ENCODE data around the gene RSPO1.

RSPO1 gene

DNA sequence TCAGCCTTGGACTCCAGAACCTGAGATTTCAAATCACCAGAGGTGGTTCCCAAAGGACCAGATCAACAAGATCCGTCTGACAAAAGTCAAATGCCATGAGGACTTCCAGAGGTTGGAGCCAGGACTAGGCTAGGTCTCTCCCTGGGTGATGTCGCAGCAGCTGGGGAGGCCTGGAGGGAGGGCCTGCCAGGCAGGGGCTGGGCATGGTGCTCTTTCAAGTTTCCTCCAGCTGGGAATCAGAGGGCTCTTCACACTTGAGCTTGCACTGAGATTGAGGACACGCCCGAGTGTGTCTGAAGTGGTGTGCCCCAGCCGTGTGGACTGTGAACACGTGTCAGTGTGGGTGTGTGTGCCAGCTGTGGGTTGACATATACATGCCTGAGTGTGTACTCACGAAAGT lies 21.3 kb upstream of the RSPO1 start:
- no peak for DNase-seq (ENCODE audit: low spot score)

DNA sequence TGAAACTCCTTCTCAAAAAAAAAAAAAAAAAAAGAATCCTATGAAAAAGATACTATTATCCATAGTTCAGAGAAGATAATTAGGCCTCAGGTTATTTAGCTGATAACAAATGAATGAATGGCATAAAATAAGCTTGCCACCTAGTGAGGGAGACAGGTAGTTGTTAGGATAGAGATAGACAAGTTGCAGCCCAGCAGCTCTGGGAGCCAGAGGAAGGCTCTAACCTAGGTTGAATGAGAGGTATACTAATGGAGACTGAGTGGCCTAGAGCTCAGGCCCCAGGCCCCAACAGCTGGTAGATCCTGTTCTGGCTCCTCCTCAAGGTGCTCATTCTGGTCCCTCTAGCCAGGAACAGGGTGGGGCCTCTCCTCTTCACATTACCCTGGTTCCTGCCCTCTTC lies 20.6 kb upstream of the RSPO1 start:
- no peak for DNase-seq (ENCODE audit: low spot score)

DNA sequence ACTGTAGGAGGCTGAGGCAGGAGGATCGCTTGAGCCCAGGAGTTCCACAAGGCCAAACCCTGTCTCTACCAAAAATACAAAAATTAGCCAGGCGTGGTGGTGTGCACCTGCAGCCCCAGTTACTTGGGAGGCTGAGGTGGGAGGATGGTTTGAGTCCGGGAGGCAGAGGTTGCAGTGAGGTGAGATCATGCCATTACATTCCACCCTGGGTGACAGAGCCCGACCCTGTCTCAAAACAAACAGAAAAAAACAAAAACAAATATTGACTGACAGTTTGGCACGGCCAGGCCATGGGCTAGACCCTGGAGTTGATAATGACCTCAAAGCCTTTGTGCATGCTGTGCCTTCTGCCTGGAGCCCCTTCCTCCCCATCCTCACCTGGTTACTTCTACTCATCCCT lies 19.2 kb upstream of the RSPO1 start:
- DNase-seq (ENCODE audit: low spot score): no peak

DNA sequence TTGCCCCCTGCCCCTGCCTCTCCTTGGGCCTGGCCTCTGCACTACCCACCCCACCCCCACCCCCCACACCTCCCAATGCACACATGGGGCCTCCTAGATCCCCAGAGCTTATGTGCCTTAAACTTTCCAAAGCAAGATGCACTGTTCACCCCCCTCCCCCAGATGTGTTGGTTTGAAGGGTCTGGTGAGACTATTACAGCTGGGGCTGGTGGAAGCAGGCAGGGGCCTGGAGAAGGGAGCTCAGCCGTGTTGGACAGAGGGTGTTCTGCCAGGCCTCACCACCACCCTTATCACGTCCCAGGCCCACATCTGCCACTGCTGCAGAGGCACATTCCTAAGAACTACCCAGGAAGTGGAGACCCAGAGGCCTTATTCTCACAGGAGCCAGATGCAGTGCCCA lies 18.3 kb upstream of the RSPO1 start:
- DNase-seq (ENCODE audit: low spot score): no peak

DNA sequence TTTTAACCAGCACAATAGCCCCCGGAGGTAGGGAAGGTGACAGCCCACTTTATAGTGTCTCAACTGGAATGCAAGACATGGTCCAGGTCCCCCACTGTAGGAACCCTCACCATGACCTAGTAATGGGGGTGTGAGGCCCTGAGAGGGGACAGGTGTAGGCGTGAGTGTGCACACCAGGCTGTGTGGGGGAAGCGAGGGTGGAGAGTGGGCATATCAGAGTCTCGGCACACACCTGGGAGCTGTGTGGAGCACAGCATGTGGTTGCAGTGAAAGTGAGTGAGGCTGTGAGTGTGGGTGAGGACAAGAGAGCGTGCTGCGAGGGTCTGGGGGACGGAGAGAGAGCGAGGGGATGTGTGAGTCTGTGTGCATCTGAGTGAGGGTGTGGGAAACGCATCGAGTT lies 17.1 kb upstream of the RSPO1 start:
- DNase-seq (ENCODE audit: low spot score): no peak

DNA sequence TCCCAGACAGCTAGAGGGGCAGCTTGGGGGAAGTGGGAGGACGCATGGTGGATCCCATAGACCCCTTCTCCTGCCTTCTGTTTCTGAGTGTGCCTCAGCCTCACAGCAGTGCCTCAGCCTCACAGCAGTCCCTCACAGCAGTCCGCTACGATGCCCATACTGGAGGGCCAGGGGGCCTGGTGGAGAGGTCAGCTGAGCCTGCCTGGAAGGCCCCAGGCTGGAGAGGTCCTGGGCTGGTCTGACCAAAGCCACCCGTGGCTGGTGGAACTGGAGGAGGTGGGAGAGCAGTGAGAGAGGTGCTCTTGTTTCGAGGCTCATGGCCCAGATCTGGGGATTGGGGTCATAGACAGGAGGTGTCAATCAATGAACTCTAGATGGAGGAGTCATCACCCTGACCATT lies 16.0 kb upstream of the RSPO1 start:
- DNase-seq (ENCODE audit: low spot score): no peak

DNA sequence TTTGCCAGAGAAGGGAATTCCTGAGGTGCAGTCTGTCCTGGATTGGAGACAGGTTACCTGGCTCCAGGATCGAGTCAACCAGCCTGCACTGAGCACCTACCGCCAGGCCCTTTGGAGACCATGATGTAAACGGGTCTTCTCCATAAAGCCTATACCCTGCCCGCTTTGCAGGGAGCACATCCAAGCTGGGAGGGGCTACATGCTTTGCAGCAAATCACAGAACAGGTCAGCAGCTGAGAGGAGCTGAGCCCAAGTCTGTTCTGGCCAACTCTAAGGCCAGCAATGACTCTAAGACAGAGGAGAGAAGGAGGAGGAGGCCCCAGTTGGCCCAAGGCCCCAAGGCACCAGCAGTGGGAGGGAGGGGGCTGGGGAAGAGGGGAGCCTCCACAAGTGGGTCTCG lies 15.5 kb upstream of the RSPO1 start:
- no peak for DNase-seq (ENCODE audit: low spot score)

DNA sequence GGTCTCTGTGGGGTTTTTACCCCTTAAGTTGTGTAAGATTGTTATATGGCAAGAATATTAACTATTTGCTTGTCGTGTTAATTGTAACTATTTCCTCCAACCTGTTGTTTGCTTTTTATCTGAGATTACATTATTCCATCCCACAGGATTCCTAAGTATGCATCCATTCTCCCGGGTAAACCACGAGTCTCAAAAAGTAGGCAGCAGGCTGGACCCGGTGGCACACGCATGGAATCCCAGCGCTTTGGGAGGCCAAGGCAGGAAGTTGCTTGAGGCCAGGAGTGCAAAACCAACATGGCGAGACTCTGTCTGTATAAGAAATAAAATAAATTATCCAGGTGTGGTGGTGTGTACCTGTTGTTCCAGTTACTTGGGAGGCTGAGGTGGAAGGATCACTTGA lies 12.6 kb upstream of the RSPO1 start:
- no peak for DNase-seq (ENCODE audit: low spot score)

DNA sequence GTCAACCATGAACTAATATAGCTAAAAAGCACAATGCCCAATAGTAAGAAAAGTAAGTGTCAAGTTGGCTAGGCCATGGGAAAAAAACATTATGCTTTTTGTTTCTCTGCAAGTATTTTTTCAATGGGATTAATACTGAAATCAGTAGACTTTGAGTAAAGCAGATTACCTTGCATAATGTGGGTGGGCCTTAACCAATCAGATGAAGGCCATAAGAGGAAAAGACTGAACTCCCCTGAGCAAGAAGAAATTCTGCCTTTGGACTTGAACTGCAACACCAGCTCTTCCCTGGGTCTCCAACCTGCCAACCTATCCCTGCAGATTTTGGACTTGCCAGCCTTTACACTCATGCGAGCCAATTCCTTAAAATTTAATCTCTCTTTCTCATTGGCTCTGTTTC lies 6.4 kb upstream of the RSPO1 start:
- no peak for DNase-seq (ENCODE audit: low spot score)

DNA sequence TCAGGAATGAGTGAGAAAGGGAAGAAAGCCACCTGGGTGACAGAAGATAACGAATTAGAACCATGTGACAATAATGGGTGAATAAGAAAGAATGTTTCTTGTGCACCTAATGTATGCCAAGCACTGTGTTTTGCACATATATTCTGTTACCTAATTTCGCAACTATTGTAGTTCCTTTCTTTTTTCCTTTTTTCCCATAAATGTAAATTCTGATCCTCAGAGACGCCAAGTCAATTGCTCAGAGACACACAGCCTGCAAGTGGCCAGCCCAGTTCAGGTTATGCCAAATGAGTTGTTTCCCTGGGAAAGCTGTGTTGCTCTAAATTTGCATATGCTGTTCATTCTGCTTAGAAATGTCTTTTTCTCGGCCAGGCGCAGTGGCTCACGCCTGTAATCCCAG lies 1.7 kb upstream of the RSPO1 start:
- DNase-seq (ENCODE audit: low spot score): no peak

DNA sequence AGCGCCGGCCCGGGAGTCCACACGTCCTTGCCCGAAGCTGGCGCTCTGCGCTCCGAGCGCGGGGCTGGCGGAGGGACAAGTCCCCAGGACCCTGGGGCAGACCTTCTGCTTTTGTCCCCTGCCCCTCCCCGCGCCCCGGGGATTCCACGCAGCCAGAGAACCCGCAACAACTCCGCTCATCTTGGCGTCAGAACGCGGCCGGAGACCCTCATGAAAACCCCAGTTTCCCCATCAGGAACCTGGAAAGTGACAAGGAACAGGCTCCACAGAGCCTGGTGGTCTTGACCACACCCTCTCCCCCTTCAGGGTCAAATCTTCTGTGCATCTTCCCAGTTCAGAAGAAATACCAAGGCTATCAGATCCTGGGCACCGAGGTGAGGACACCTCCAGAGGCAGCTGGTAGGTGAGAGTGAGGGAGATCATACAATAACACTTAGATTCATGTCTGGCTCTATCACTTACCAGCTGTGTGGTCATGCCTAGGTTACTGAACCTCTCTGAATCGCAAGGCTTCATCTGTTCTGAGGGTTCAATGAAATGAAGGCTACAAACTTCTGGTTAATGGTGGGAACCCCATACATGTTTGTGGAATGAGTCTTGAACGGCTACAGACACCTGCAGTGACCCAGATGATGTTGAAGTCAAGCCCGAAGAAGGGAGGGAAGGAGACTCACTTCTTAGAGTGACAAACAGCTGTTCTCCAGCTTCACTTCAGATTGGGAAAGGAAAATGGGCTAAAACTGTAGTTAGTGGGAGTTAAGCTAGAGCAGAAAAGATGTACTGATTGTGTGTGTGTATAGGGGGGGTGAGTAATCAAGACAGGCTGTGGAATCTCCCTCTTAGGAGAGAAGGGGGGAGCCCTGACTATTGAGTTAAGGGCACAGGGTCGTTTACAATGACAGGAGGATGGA lies 555 bp upstream of the RSPO1 start:
- no peak for DNase-seq (ENCODE audit: low spot score)

DNA sequence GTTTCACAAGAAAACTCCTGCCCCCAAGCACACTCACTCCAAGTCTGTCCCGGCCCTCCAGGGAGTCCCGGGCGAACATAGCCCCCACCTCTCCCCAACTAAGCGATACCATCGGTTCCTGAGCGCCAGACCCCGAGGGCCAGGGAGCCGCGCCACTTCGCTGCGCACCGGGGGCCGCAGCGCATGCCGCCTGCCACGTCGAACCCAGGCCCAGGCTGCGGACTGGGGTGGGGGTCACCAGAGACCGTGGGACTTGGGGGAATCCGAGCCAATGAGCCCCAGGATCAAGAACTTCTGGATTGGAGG lies 801 bp downstream of the RSPO1 start:
- DNase-seq (ENCODE audit: low spot score): no peak

DNA sequence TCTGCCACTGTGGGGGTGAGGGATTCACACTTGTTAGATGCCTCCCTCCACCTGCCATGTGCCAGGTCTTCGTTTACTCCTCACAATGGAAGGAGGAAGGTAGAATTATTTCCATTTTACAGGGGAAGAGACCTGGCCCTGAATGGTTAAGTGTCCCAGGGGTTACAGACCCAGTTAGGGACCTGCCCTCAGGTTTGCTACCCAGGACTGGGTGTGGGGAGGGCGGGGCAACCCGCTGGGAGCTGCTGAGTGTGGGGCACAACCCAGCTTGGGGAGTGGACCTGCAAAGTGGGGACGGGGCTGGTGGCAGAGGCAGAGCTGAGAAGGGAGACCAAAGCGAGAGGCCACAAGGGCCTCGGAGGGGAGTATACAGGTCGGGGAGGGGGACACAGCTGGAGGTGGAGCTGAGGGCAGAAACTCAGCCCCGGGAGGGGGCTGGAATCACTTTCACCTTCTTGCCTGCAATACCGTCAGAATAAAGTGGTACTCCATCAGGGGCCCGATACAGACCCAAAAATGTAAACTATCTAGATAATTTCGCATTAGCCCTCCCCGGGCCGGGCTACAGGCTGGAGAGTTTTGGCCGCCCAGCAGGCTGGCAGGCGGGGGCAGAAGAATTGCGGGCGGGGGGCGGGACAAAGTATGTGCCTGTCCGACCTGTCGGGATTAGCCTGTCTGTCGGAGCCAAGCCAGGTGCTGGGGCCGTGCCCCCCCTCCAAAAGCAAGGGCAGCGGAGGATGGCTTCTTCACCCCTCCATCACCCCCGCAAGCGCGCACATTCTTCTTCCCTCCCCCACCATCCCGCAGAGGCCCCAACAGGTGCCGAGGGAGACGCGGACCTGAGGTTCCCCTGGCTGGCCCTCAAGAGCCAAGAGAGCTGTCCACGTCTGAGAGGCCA lies 1.4 kb downstream of the RSPO1 start:
- no peak for DNase-seq (ENCODE audit: low spot score)

DNA sequence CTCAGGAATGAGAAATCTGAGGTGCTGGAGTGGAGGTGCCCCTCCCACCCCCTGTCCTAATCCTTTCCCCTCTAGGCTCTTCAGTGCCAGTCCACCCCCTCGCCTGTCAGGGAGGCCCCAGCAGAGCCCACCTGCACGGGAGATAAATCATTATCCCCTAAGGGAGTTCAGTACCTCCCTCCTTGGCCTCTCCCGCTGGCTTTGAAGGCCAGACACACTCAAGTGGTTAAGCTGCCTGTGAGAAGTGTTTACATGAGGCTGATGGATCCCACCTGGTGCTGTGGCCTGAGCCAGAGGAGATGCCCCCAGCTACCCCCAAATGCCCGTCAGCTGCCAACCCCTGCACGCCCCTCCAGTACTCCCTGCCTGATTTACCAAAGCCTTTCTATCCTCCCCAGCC lies 3.7 kb downstream of the RSPO1 start:
- DNase-seq (ENCODE audit: low spot score): no peak

DNA sequence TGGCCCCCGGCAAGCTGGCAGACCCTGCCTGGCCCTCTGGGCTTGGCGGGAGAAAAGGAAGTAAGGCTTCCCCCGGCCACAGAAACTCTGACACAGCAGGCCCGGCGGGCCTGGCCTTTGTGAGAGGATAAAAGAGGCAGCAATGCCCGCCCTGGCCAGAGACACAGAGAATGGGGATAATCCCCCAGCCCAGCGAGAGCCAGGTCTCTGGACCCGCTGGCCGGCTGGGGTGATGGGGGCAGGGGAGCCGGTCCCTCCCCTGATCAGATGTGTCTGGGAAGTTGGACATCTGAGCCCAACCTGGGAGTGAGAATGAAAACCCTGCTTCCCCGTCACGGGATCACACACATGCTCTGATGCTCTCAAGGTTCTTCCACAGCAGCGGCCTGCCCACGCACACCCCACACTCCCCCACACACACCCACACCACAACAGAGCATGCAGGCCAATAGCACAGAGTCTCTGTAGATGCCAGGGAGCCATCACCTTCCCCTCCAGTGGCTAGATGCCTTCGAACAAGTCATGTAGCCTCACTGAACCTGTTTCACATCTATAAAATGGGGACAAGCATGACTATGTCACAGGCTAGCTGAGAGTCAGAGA lies 4.2 kb downstream of the RSPO1 start:
- DNase-seq (ENCODE audit: low spot score): no peak

DNA sequence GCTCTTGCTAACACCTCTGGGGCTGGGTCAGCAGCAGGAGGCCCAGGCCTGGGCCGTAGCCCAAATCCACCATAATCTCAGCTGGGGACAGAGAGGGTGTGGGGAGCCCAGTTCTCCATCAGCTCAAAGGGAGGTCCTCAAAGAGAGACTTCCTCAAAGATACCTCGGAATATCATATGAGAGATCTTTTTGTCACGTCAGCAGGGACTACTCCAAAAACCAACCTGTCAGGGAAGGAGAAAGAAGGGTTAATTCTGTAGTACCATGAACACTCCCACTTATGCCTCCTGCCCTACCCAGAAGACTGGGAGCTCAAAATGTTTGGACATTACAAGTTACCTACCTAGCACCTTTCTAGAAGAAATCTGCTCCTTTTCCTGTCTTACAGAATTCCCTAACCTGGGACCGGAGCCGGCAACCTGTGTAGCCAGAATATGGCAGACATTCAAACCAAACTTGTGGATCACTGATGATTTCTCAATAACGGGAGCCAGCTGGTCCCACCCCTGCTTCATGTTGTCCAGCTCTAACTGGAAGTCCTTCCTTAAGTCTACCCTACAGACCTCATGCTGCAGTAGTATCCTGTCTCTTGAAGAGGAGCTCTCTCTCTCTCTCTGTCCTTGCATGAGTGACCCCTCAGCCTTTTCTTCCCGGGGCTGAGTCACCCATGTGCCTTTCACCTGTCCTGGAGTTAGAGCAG lies 4.8 kb downstream of the RSPO1 start:
- DNase-seq (ENCODE audit: low spot score): no peak

DNA sequence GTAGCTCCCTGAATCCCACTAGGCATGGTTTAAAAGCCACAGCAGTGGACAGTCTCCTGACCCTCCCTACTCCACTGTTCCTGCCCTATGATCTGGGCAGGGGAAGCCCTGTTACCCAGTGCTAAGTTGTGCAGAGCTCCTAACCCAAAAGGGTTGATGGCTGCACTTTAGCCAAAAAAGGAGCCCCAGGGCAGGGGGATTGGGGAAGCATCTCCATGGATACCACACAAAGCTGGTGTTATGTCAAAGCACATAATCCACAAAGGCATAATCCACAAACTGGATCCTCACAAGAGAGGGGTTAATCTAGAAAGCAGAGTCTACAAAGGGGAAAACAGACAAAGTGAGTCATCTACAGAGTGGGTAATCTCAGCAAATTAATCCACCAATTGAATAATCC lies 5.7 kb downstream of the RSPO1 start:
- DNase-seq (ENCODE audit: low spot score): no peak

DNA sequence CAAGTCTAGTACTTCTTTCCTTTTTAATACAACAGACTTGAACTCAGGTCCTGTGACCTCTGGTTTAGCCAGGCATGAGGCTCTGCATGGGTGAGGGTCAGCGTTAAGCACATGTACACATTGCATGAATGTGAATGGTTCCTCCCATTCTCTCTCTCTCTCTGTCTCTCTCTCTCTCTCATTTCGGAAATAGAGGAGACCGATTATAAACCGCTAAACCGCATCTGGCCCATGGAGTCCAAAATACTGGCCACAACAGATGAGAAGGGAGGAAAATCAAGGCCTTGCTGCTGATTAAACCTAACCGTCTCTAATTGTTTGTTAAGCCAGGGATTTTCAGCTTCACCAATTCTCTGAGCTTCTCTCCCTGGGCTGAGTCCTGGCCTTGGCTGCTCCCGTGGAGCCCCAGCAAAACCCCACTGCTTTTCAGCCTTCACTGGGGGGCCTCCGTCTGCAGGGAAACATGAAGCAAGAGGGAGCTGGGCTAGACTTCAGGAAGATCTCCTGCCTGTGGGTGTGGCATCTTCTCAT lies 6.6 kb downstream of the RSPO1 start:
- no peak for DNase-seq (ENCODE audit: low spot score)

DNA sequence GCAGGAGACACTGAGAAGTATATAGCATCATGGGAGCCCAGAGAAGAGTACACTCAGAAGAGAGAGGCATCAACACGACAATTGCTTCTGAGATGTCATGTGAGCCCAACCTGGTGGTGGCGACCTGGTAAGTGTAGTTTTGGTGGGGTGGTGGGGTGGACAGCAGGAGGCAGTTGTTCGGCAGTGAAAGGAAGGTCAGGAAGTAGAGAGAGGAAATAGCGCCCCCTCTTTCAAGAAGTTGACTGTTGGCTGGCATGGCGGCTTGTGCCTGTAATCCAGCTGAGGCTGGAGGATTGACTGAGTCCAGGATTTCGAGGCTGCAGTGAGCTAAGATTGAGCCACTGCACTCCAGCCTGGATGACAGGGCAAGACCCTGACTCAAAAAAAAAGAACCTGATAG lies 12.6 kb downstream of the RSPO1 start:
- no peak for DNase-seq (ENCODE audit: low spot score)

DNA sequence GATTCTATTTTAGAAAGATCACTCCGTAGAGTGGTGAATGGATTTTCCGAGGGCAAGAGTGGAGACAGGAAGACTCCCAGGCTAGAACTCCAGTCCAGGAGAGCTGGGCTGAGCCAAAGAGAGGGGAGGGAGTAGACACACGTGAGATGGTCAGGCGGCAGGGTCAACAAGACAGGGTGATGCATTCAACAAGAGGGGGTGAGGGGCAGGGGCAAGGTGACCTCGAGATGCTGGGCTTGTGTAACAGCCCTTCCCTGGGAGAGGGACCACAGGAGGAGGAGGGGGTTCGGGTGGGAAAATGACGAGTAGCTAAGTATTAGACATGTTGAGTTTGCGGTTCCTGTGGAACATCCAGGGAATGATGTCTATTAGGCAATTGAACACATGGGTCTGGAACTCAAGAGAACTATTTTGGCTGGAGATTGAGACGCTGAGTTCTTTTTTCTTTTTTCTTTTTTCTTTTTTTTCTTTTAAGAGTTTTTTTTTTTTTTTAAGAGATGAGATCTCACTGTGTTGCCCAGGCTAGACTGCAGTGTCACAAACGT lies 13.3 kb downstream of the RSPO1 start:
- no peak for DNase-seq (ENCODE audit: low spot score)

DNA sequence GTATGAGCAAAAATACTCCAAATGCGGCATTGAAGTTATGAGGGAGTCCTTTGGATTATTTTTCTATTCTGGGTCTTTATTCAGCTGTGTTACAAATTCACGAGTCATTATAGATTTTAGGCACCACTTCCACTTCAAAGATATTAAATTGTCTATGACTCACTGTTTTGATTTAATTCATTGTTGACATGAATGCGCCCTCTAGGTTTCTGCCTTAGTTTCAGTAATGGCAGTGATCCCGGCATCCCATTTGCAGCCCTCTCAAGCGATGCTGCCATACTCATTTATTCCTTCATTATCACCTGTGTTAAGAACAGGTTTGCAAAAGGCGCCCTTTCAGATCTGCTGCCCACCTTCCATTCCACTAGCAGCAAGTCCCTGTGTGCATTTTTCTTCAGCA lies 14.0 kb downstream of the RSPO1 start:
- DNase-seq (ENCODE audit: low spot score): no peak

DNA sequence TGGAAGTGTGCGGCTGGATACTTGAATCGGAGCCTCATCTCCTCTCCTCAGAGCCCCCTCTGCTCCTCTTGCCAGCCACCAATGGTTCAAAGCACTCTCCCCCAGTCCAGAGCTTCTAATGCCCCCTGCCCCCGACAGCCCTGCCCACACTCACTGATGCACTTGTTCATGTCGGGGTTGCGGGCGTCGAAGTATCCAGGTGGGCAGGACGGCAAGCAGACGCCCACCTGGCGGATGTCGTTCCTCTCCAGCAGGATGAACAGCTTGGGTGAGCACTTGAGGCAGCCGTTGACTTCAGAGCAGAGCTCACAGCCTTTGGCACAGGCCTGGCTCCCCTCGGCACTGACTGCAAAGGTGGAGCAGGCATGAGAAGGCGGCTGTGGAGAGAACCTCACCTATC lies 18.4 kb downstream of the RSPO1 start:
- DNase-seq (ENCODE audit: low spot score): no peak
